SKM-1 treated with dmso at 0.1 percent for 144 hours (cell line): ENCODE results near the gene KCNC2.

Experiments
- DNase-seq: peaks from one replicate; lab custom pipeline; 2025; ENCODE audit not compliant: unreplicated experiment; lab: John Stamatoyannopoulos, UW

The KCNC2 gene

GRCh38 chr12:75065482-75065881, 144.2 kb downstream of the KCNC2 start:
- DNase-seq: no peak

- DNase-seq: no peak
These were observed 146.9 kb downstream of the KCNC2 start for GRCh38 chr12:75062691-75063090.

- no peak for DNase-seq
These were observed 151.4 kb downstream of the KCNC2 start for GRCh38 chr12:75058228-75058627.

- no peak for DNase-seq
These were observed 160.9 kb downstream of the KCNC2 start for GRCh38 chr12:75048767-75049166.

GRCh38 chr12:75047885-75048525, 161.6 kb downstream of the KCNC2 start:
- DNase-seq: no peak

GRCh38 chr12:75042125-75042524, 167.5 kb downstream of the KCNC2 start:
- no peak for DNase-seq

GRCh38 chr12:75041472-75041871, 168.2 kb downstream of the KCNC2 start:
- DNase-seq: no peak

GRCh38 chr12:75020068-75020557, 189.5 kb downstream of the KCNC2 start:
- DNase-seq: no peak

- DNase-seq: no peak
These were observed 198.5 kb downstream of the KCNC2 start for GRCh38 chr12:75011120-75011519.

GRCh38 chr12:75007133-75007532, 202.5 kb downstream of the KCNC2 start:
- no peak for DNase-seq

- no peak for DNase-seq
These were observed 209.5 kb downstream of the KCNC2 start for GRCh38 chr12:75000120-75000519.

GRCh38 chr12:74999474-74999873, 210.2 kb downstream of the KCNC2 start:
- DNase-seq: no peak
